Stimulated activated CD8-positive, alpha-beta memory T cell treated with anti-CD3 and anti-CD28 coated beads, Interleukin-15, amount 100 ng/mL, for 1 hour (primary cell): ENCODE measurements around the gene RAB27A.
"Not testable (repeated sequence)": the region's sequence is repeated elsewhere in the genome, so short reads cannot be mapped to it uniquely, and the experiment has no call there.

Source experiments
- DNase-seq: peaks from one replicate; pipeline ENCODE4 v3.0.0-alpha.2; 2020; ENCODE audit warnings: low read depth

Gene RAB27A

DNA sequence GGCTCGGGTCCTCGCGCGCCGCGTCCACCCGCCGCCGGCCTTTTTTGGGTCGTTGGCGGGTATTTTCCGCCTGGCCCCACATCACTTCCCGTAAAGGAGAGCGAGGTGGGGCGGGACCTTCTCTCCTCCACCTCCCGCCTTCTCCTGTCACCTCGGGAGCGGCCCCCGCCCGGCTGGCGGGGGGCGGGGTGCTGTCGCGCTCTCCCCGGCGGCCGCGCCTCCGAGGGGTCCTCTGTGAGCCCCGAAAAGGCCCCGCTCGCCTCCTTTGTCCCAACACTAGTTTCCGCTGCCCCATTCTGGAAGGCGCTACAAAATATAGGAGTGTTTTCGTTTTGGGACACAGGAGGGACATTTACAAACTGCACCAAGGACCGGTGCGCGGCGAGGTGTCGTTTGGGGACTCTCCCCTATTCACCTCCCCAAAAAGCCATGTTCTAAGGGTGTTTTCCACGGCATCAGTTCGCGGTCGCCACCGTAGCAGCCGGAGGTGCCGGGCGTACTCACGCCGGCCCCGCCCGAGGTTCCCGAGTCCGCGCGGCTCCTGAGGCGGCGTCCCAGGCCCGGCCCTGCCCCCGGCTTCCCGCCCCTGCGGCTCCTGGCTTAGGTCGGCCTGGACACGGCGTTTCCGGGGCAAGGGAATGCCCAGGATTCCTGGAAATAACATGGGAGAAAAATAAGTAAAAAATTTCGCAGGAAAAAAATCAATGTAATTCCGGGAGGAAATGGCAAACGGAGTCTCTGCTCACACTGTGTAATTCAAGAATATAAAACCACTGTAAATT, at the start of gene RAB27A:
TSS of gene RAB27A (minus strand) at position 68 of the 782 bp plus-strand sequence. CDS start 54,879 bp downstream, outside the sequence.
- peak; percentile 63 for DNase-seq

DNA sequence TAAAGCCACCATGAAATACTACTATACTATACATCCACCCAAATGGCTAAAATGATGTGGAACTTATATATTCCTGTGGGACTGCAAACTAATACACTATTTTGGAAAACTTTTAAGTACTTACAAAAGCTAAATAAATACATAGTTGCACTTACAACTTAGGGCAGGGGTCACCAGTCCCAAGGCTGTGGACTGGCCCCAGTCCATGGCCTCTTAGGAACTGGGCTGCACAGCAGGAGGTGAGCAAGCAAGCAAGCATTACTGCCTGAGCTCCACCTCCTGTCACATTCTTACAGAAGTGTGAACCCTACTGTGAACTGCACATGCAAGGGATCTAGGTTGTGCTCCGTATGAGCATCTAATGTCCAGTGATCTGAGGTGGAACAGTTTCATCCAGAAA, 47.5 kb upstream of the RAB27A start:
- DNase-seq, result no peak

DNA sequence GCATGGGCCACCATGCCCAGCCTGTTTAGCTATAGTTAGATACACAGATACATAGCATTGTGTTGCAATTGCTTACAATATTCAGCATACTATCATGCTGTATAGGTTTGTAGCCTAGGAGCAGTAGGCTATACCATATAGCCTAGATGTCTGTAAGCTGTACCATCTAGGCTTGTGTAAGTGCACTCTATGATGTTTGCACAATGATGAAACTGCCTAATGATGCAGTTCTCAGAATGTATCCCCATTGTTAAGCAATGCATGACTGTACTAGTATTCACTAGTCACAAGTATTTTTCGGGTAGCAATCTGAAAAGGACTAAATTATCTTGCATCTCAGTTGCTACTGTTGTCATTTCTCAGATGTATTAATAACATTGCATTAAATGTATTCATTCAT, 45.4 kb upstream of the RAB27A start:
- DNase-seq, result no peak

DNA sequence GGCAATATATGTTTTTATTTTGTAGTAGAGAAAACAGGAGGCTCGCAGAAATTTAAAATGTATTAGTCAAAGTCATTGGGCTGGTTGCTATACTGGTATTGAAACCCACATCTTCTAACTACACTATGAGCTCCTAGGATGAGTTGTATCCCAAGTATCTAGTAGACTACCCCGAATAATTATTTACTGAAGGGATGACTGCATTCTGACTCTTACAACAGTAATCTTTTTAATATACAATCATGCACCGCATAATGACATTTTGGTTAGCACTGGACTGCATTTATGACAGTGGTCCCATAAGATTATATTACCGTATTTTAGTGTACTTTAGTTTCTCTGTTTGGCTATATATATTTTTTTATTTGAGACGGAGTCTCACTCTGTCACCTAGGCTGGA, 44.8 kb upstream of the RAB27A start:
- no peak for DNase-seq

DNA sequence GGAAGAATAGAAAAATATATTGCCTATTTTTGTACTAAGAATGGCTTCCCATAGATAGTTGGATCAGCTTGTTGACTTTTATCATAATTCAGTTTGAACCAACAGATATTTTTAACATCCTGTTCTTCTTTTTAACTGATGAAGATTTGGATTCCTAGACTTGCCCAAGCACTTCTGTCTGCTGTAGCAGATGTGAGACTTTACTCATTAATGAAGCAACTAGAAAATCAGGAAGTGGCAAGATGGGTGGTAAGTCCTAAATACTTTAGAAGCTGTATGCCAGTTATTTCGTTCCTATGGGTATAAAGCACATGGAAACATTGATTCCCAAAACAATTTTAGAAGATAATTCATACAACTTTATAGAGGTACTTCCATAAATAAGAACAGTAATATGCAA, 37.8 kb upstream of the RAB27A start:
- DNase-seq, result no peak

DNA sequence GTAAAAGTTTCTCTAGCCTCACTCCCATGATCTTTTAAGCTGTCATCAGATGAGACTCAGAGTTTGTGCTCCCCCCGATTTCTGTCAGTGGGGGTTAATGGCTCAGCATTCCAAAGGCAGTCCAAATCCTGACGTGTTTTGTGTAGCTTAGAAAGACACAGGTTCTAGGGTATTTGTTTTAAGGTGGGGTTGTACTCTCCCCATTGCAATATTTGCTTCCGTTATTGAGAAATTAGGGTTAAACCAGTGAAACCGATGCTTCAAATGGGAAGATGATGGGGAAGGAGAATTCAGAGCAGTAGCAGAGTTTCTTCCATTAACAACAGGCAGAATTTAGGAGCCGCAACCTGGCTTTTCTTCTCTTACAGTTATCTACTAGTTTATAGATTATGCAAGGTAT, 32.9 kb upstream of the RAB27A start:
- no peak for DNase-seq

DNA sequence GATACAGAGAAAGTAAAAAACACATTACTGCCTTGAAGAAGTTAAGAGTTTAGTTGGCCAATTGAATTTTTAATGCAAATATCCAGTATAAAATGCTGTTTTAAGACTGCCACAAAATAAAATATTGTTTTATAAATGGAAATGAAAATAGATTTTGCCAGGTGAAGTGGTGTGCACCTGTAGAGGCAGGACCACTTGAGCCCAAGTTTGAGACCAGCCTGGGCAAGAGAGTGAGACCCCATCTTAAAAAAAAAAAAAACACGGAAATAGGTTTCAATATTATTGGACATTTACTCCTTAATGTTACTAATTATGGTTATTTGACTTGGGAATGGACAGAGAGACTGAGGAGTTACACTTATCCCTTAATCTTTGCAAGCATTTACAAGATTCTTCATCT, 31.4 kb upstream of the RAB27A start:
- DNase-seq, result no peak

DNA sequence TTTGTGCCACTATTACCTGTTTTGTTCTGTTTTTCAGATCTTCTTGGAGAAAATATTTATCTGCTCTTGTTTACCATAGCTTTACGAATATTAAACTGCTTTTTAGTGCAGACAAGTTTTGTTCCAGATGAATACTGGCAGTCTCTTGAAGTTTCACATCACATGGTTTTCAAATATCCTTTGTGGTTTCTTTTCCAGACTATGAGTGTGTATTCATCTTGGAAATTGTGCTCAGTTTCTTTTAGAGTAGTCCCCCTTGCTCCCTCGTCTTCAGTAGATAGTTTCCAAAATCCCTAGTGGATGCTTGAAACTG, 30.6 kb upstream of the RAB27A start:
- DNase-seq, result no peak

DNA sequence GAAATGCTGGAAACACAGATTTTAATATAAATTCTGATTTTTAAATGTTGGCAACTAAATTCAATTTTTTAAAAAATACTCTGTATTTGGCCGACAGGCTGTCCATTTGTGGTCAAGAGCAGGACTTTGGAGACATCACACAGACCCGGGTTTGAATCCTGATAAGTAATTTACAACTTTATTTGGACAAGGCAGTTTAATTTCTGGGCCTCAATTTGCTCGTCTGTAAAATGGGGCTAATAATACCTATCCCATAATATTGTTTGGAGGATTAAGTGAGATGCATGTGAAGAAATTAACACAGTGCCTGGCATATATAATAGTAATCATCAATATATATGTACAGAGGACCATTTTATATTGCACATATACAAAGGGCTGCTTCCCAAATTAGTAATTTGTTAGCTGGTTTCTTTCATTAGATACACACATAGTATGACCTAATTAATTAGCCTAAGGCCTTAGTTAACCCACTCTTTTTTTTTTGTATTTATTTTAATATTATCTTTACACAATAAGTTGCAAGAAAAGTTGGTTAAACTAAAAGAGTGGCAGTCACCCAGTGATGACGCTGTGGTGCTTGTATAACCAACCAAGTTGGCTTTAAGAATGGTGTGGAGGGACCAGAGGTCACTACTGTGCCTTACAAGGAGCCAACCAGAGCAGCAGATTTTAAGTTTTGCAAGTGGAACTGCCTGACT, 30.1 kb upstream of the RAB27A start:
- no peak for DNase-seq

DNA sequence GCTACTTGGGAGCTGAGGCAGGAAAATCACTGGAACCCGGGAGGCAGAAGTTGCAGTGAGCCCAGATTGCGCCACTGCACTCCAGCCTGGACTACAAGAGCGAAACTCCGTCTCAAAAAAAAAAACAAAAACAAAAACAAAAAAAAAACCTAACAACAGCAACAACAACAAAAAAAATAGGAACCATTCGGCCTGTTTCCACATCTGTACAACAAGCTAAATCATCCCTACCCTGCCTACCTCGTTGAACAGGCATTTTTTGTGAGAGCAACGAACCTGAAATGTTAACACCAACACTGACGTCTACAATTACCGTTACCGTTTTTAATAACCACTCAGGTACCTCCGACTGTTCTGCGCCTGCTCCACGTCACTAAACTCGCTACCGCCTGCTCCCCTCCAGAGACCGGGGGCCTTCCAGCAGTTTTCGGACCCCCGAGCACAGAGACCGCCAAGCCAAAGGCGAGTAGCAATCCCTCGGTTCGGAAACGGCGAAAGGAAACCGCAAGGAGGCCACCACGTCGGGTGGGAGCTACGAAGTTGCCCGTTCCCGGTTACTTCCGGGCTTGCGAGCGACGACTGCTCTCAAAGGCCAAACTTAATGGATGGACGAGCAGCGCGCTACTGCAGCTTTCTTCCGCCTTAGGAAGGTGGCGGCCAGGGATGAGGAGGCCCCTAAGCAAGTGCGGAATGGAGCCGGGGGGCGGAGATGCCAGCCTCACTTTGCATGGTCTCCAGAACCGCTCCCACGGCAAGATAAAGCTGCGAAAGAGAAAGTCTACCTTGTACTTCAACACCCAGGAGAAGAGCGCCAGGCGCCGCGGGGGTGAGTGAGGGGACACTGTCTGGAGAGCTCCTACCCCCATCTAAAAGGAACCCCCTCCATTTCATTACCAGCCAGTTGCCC, 29.2 kb upstream of the RAB27A start, which contains the start of the genes PIGB and PIGBOS1:
TSS of gene PIGB (plus strand) at position 635 of the 907 bp plus-strand sequence. CDS start at position 664, 29 bp downstream.
TSS of gene PIGBOS1 (minus strand) at position 536 of the 907 bp plus-strand sequence. CDS start 1,331 bp downstream, outside the sequence.
- peak; percentile 54 for DNase-seq

DNA sequence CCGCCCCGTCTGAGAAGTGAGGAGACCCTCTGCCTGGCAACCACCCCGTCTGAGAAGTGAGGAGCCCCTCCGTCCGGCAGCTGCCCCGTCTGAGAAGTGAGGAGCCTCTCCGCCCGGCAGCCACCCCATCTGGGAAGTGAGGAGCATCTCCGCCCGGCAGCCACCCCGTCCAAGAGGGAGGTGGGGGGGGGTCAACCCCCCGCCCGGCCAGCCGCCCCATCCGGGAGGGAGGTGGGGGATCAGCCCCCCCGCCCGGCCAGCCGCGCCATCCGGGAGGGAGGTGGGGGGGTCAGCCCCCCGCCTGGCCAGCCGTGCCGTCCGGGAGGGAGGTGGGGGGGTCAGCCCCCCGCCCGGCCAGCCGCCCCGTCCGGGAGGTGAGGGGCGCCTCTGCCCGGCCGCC, 13.2 kb upstream of the RAB27A start:
- DNase-seq, result not testable (repeated sequence)

DNA sequence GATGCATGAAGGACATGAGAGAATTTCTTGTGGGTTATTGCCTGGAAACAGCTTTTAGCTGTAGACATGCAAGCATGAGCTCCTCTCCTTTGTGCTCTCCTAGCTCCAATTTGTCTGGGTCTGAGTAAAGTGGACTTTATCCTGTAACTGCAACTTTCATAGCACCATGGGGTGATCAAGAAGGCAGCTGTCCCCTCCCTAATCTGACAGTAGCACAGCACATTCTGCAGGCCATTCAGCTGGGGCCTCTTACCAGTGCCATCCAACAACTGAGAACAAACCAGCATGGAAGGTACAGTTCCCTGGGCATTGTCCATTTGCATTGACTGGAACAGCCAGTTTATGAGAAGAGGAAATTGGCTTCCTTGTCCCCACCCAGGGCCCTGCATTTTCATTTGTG, 7.7 kb upstream of the RAB27A start:
- DNase-seq, result no peak

DNA sequence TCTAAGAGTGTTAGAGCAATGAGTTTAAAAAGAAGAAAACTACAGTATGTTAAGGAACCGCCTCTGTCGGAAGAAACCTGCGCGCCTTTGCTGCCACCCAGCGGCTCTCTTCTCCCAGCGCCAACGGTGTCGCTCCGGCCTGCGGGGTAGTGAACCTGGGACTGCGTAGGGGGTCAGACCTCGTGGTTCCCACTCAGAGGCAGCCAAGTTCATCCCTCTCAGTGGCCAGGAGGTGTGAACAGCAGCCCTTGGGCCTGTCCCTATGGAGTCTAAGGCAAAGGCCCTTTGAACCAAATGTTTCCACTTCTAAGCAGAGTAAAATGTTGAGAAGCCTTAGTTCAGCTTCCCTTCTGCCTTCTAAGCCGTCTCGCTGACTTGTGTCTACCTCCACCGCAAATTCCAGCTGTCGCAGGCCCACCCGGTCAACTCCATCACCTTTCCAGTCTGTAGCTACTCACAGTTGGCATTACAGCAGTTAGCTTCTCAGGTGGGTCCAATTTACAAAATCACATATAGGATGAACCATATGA, 980 bp upstream of the RAB27A start:
- peak; percentile 69 for DNase-seq

DNA sequence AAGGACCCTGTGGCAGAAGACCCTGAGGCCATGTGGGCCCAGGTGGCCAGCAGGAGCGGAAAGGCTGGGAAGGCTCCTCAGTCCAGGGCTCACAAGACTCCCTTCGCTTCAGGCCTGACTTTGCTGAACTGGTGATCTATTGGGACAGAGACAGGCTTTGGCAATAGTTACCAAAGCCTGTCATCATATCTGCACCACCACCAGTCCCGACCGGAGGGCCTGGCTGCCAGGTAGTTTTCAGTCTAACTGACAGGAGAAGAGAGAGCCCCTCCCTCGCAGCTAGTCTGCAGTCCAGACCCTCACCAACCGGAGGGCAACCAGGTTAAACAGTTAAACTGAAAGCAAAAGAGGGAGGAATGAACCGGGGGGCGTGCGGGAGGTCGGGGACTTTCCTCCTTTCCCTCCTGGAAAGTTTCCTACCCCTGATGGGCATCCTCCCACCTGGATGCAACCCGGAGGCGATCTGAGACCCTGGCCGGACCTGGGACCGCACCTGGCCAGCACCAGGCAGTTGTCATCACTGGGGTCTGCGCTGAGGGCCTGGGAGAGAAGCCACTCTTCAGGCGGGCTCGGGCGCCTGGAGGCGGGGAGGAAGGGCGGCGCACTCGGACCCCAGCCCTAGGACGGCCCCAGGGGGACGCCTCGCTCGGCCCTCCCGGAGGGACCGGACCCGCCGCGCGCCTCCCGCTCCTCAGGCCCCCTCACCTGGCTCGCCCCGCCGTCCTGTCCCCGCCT, 435 bp downstream of the RAB27A start:
- no peak for DNase-seq

DNA sequence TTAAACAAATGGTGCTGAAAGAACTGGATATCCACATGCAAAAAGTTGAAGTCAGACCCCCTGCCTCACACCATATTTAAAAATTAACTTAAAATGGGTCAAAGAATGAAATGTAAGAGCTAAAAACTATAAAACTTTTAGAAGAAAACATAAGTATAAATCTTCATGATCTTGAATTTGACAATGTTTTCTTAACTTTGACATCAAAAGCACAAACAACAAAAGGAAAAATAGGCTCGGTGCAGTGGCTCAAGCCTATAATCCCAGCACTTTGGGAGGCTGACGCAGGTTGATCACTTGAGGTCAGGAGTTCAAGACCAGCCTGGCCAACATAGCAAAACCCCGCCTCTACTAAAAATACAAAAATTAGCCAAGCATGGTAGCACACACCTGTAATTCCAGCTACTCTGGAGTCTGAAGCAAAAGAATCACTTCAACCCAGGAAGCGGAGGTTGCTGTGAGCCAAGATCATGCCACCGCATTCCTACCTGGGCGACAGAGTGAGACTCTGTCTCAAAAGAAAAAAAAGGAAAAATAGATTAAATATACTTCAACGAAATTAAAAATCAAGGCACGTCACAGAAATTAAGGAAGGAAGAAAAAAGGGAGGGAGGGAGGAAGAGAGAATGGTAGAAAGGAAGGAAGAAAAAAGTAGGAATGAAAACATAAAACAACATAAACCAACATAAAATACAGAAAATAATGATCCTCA, 1.5 kb downstream of the RAB27A start:
- no peak for DNase-seq

DNA sequence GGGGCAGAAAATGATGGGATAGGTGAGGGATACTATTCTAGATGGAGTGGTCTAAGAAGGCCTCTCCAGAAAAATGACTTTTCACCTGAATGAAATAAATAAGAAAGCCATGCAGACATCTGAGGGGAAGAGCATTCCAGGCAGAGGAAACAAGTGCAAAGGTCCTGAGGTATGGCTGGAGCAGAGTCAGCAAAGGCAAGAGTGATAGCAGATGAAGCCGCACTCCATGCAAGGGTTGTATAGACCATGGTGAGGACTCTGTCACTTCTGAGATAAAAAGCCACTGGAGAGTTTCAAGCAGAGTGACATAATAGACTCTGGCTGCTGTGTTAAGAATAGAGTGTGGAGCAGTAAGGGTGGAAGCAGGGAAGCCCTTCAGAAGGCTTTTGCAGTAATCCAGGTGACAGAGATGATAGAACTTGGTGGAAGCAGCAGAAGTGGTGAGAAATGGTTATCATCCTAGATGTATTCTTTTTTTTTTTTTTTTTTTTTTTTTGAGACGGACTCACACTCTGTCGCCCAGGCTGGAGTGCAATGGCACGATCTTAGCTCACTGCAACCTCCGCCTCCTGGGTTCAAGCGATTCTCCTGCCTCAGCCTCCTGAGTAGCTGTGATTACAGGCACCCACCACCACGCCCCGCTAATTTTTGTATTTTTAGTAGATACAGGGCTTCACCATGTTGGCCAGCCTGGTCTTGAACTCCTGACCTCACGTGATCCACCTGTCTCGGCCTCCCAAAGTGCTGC, 3.0 kb downstream of the RAB27A start:
- not testable (repeated sequence) for DNase-seq

DNA sequence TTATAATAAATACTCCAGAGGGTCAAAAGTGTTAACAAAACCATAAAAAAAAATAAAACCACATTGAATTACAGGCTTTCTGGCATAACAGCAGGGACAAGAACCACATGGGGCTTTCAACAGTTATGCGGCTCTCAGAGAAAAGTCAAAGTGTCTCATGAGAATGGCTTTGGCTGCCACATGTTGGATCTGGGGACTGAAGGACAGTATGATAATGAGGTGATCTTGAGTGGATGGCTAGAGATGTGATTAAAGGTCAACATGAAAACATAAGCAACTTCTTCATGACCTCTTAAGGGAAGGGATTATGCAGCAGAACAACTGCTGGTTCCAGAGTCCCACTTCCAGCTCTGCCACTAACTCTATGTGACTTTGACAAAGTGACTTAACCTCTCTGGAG, 5.2 kb downstream of the RAB27A start:
- DNase-seq, result no peak

DNA sequence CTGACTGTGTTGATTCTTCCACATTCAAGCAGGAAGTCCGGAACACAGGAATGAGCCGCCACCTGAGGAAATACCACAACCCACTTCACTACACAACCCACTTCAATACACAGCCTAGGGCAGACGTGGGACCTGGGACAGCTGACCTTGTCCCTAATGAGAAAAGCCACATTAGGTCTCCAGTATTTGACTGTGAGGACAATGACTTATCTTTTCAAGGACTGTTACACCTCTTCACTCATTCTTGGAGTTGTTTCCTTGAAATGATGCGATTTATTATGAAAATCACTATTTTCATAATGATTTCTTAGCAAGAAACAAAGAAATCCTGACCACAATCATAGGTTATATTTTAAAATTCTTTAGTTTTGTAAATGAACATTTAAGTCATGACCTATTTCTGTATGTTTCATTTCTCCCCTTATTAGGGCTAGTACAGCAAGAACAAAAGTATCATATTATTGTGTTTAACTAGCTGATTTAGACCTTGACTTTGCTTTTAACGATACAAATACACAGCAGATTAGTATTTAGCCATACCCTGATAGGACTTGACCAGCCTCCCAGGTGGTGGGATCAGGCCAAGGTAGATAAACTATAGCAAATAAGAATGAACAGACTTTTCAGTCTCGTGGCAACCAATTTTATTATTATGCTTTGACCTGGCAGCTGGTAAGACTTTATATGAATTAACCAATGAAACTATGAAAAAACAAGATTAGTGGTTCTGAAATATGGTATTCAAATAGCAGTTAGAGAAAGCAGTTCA, 6.0 kb downstream of the RAB27A start:
- no peak for DNase-seq

DNA sequence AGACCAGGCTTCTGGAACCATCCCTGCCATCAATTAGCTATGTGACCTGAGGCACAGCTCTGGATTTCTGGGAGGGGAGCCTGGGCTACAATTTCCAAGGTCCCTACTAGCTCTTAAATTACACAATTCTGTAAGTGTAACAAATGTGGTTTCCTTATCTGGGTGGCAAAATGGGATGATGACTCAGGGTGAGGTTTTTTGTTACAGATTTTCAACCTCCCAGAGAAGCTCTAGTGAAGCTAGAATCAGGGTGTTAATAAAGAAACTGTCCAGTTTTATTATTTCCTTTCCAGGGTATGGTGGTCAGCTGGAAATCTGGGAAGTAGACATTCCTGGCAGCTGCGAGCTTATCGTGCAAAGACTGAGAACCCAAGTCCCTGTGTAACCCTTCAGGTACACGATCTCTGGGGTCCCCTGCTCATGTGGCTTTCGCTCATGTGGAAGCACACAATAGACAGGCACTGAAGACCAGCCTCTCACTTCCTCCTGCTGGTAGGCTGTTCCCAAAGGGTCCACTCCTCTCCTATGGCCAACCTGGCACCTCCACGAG, 7.3 kb downstream of the RAB27A start:
- DNase-seq, result no peak
